GM12874 (cell line): ENCODE data around the gene EIF4EBP2.

Experiments
- TF ChIP-seq, protein P1 (sequence below): IDR thresholded peaks from 2 replicates; pipeline ENCODE4 v1.5.1; 2011; ENCODE audit warnings: low read depth, mild to moderate bottlenecking, control low read depth, low read length, moderate library complexity; ENCODE audit not compliant: insufficient read depth

The EIF4EBP2 gene, protein sequence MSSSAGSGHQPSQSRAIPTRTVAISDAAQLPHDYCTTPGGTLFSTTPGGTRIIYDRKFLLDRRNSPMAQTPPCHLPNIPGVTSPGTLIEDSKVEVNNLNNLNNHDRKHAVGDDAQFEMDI

GRCh38 chr10:70404036-70404786, at the start of gene EIF4EBP2:
EIF4EBP2 (plus strand) TSS chr10:70404145; CDS start chr10:70404402, 257 bp downstream.
- TF ChIP-seq, protein P1, sequence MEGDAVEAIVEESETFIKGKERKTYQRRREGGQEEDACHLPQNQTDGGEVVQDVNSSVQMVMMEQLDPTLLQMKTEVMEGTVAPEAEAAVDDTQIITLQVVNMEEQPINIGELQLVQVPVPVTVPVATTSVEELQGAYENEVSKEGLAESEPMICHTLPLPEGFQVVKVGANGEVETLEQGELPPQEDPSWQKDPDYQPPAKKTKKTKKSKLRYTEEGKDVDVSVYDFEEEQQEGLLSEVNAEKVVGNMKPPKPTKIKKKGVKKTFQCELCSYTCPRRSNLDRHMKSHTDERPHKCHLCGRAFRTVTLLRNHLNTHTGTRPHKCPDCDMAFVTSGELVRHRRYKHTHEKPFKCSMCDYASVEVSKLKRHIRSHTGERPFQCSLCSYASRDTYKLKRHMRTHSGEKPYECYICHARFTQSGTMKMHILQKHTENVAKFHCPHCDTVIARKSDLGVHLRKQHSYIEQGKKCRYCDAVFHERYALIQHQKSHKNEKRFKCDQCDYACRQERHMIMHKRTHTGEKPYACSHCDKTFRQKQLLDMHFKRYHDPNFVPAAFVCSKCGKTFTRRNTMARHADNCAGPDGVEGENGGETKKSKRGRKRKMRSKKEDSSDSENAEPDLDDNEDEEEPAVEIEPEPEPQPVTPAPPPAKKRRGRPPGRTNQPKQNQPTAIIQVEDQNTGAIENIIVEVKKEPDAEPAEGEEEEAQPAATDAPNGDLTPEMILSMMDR = no peak

DNA sequence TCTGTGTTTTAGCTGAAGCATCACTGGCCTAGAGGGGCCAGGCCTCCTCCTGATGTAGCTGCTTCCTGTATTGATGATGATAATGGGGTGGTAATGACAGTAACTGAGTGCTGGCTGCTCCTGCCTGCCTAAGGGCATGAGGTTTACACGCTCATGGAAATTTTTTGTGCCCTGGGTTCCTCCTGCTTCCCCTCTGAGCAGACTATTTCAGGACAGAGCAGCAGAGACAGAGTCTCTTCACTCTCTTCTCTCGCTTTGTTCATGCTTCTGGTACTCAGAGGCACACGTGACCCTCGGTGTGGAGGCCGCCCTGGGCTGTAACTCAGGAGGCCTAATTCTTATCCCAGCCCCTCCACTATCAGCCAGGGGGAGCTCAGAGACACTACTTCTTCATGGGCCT, 49.4 kb upstream of the EIF4EBP2 start:
- TF ChIP-seq, protein P1 = no peak

DNA sequence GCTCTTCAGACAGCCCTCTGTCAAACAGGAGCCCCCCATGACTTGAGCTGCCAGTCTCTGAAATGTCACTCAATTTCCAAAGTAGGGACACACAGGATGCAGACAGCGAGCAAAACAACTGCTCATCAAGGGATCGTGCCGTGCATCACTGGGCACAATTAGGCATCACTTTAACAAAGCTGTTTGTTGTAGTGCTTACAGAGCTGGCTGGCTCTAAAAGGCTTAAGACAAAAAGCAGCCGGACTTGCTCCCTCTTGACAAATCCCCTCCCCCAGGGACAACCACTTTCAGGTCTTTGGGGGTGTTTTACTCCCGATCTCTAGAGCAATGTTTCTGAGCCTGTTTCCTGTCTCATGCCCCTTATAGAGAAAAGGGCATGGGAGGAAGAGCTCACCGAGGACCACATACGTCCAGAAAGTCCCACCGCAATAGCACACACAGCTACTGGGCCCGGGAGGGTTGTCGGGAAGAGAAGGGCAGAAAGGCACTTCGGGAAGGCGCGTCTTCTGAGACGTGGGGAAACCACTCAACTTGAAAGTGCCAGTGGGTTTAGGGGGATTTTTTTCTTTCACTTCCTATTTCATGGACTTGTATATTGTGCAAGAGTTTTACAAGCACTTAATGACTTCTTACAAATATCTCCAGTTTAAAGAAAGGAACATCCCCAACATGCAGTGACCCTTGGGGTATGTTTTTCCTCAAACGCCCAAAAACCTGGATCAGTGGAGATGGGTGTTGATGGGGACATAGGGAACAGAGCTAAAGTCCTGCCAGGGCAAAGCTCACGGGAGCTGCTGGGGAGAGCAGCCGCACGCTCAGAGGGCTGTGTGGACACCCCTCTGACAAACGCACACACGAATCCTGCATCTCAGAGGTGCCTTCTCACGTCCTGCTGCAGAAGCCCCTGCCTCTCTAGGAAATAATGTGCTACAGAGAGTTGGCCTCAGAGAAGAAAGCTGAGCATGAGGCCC, 48.6 kb upstream of the EIF4EBP2 start:
- TF ChIP-seq, protein P1 = no peak

- TF ChIP-seq, protein P1 = no peak
These were observed 46.4 kb upstream of the EIF4EBP2 start for GRCh38 chr10:70357565-70357964.

DNA sequence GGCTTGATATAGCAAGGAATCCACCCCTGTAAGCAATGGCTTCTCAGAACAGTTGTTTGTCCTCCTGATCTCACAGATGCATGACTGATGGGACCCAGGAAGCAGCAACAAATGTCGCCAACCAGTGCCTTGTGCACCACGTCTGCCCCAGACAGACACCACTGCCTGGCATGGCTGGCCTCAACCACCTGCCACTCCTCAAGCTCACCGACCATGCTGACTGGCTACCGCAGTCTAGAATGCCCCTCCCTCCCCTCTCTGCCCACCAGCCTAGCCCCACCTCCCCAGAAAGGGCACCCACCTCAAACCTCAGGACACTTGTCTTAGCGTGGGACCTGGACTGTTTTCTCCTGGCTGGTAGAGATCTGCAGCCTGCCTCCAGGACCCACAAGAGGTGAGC, 45.5 kb upstream of the EIF4EBP2 start:
- TF ChIP-seq, protein P1 = no peak

- TF ChIP-seq, protein P1 = no peak
These were observed 44.9 kb upstream of the EIF4EBP2 start for GRCh38 chr10:70359017-70359550.

DNA sequence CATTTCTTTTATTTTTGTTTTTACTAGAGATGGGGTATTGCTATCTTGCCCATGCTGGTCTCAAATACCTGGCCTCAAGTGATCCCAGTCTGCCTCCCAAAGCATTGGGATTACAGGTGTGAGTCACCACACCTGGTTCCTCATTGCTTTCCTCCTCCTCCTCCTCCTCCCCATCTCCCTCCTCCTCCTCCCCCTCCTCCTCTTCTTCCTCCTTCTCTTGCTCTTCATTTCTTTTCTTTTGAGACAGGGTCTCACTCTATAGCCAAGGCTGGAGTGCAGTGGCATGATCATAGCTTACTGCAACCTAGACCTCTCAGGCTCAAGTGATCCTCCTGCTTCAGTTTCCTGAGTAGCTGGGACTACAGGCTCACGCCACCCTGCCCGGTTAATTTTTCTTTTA, 43.7 kb upstream of the EIF4EBP2 start:
- TF ChIP-seq, protein P1 = no peak
